GM18511 (cell line): ENCODE data around the gene KCNE2.

ENCODE experiments used
- ATAC-seq: cut with Tn5 transposase; IDR thresholded peaks from one replicate; pipeline ENCODE4 v1.9.1; 2021; ENCODE audit warnings: mild to moderate bottlenecking, moderate library complexity; ENCODE audit not compliant: unreplicated experiment

Gene KCNE2

DNA sequence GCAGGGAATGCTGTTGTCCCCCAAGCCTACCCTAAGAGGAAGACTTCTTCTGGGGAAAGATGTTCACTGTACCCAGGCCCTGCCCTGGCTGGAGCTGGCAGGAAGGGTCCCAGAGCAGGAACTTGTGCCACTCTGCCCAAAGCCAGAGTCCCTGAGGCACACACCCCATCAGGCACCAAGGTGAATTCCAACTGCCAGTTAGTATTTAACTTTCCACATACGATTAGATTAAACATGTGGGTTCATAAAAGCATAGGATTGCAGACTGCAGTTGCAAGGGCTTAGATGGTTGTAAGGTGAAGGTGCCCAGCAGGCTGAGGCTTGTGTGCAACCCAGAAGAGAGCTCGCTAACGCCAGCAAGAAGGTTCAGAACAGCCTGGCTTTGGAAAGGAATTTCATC is at the start of gene KCNE2:
TSS of gene KCNE2 (plus strand) at position 274 of the 400 bp plus-strand sequence. CDS start 6,473 bp downstream, outside the sequence.
- no peak for ATAC-seq

DNA sequence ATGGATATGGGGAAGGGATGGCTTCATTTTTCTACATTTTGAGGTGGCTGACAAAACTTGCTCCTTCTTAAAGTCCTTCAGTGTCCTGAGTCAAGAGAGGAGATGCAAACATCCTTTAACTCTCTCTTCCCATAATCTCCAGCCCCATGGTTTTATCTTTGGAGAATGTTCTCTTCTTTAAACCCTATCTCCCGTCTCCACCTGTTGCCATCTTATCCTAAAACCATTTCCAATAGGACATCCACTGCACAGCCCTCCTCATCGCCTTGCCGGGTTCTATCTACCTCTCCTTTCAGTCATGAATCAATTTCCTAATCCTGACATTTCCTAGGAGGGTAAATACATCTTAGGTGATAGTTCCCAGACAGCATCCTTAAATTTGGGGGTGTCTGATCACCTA is 44.2 kb upstream of the KCNE2 start:
- ATAC-seq: no peak

DNA sequence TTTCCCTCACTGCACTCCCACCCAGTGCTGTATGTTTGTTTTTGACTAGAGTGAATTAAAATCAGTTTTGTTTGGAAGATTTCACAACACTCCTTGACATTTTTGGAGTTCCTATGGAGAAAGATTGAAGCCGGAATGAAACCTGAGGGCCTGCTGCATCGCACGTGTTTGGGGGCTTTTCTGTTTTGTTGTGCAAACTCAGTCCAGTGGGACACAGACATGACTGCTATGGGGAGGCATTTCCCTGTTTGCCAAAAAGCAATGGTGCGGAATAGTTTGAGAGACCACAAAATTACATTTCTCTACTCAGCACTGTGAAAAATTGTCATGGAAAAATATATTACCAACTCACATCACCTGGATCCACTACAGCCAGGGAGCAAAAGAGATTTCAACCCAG is 43.8 kb upstream of the KCNE2 start:
- no peak for ATAC-seq

GRCh38 chr21:34330055-34330454 is 33.8 kb upstream of the KCNE2 start:
- ATAC-seq: no peak

DNA sequence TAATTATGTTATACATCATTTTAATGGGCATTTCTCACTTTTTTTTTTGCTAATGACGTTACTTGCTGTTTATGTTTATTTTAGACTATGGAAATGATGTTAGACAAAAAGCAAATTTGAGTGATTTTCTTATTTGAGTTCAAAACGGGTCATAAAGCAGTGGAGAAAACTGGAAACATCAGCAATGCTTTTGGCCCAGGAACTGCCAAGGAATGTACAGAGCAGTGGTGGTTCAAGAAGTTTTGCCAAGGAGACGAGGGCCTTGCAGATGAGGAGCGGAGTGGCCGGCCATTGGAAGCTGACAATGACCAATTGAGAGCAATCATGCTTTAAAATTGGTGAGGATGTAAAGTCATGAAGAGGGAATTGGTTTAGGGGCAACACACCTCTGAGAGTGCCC is 32.1 kb upstream of the KCNE2 start:
- ATAC-seq: no peak

DNA sequence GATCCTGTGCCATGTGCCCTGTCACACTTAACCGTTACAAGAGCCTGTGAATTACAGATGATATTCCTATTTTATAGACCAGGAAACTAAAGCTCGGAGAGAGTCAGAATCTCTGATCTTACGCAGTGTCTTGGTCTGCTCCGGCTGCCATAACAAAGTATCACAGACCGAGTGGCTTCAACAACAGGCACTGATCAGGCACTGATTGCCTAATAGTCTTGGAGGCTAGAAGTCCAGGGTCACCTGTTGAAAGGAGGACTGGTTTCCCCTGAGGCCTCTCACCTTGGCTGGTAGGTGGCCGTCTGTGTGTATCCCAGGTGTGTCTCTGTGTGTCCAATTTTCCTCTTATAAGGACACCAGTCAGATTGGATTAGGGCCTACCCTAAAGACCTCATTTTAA is 31.5 kb upstream of the KCNE2 start:
- ATAC-seq: no peak

GRCh38 chr21:34333121-34333739 is 30.6 kb upstream of the KCNE2 start:
- no peak for ATAC-seq

DNA sequence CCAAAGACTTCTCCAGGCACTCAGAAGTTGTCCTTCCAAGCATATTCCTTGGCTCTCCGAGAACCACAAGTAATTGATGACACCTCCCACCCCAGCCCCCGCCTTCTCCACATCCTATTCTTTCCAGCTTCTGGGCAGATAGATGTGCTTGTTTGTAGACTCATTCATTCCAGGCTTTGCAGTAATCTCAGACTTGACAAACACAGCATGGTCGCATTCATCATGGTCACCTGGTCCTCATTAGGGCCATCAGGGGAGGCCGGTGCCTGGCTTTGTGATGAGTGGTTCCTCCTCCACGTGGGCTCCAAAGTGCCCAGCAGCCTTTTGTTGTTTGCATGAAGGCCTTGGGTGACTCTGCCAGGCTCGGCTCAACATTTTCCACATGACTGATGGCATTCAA is 28.5 kb upstream of the KCNE2 start:
- ATAC-seq: no peak

DNA sequence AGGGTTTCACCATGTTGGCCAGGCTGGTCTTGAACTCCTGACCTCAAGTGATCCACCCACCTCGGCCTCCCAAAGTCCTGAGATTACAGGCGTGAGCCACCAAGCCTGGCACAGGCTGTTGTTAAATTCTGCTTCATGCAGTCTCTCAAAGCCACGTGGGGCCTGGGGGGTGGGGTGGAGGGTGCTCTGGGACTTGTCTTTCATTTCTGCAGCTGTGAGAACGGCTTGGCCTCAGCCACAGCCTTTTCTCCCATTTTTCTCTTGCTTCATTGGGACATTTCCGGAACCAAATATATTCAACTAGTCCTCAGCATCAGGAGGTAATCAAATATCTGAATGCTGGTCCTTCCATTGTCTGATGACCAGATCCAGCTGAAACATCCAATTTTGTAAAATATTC is 27.6 kb upstream of the KCNE2 start:
- no peak for ATAC-seq

GRCh38 chr21:34336756-34337391 is 26.9 kb upstream of the KCNE2 start:
- ATAC-seq: no peak

- ATAC-seq: no peak
Measured at GRCh38 chr21:34337741-34338140, 26.1 kb upstream of the KCNE2 start.

DNA sequence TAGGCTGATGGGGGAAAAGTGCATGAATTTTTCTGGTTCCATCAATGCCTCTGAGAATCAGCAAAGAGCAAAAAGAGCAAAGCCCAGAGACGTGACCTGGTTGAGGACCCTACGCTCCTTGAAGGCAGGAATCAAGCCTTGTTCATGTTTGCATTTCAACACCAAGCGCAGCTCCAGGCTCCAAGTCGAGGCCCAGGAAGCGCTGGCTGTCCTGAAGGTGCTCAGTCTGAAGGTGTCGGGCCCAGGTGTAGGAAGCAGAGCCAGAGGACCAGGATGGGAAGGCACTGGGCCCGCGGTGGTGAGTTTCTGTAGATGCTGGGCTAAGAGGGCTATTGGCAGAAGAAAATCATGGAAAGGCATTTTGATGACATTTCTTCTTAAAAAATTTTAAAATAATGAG is 25.6 kb upstream of the KCNE2 start:
- no peak for ATAC-seq

DNA sequence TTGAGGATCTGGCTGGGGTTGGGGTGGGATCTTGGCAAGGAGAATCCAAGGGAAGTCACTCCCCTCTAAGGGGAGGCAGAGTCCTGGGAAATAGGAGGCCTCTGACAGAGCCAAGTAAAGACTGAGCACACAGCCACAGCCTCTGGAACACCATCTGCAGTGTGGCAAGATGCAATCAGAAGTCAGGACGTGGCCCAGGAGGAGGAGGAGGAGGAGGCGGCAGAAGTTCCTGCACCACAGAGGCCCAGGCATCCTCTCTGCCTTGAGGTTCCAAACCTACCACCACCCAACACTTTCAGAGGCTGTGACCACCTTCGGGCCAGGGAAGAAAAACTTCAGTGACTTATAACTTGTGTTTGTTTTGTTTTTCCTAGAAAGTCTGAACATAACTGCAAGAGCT is 23.7 kb upstream of the KCNE2 start:
- ATAC-seq: no peak

DNA sequence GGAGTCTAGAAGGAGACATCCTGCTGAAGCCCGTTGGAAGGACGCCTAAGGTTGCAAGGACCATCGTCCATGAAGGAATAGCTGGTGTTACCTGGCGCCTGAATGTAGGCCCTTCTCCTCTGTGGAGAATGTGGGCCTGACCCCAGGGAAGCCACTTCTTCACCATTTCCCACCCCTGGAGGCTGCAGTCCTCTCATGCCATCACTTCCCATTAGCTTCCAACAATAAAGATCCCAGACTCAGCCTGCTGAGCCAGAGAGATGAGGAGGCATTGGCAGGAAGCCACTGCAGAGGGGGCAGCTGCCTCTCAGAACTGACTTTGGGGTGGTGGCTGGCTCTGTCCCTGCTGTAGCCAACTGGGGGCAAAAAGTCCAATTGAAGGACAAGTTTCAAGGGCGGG is 21.3 kb upstream of the KCNE2 start:
- ATAC-seq: no peak

DNA sequence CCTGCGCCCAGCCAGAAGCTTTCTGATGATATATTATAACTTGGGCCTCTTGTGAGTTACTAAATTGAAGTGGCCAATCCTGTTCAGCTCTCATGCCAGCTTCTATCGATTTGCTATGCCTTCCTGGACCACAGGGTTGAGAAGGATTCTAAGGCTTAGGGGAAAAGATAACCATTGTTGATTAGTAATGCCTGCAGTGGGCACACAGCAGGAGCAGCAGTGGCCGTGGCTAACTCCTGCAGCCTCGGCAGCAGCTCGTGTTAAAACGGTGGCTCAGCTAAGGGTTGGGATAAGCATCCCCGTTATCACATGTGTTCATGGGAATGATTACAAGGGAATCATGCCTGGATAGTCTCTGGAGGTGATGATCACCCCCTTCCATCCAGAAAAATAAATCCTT is 20.5 kb upstream of the KCNE2 start:
- ATAC-seq: no peak

- no peak for ATAC-seq
Measured at GRCh38 chr21:34343838-34344381, 19.9 kb upstream of the KCNE2 start.

DNA sequence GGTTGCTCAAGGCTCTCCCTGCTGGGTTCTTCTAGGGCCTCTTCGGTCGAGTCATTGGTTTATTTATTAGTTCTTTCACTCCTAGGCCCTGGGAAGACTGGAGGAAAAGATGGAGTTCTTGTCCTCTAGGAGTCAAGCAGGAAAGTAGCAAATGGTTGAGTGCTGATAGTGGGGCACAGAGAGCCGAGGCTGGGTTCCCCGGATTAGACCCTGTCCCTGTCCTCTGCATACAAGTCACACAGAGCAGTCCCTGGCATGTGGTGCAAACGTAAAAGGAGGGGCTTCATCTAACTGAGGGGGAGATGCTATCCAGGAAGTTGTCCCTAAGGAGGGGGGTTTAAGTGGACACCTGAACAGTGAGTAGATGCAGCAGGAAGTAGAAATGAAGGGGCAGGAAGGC is 19.2 kb upstream of the KCNE2 start:
- ATAC-seq: no peak

DNA sequence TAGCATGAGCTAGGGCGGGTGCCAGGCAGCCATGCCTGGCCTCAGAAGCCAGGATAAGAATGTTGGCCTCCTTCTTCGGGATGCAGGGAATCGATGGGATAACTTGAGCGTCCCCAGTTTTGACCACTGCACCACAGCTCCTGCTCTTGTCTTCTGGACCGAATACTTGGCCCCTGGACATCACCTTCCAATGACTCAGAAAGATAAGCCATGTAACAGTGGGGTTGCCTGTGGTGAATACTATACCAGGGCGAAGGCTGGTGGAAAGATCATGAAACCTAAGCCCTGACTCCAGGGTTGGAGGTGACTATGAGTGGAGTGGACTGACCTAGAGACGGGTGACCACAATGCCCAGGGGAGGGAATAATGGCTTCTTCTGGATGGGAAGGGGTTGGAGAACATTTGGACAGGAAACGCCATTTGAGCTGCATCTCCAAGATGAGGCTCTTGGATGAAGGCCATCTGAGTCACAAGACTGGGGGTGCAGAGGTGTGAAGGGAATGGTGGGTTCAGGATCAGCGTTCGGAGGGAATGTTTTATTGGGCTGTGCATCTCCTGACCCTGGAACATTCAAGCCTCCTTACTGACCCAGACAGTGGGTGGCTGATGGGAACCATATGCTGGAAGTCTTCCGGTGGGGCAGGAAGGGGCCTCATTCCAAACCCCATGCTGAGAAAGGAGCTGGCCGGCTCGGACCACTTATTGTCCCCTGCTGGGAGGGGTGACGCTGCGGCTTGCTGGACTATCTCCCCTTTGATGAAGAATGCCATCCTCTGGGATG is 18.5 kb upstream of the KCNE2 start:
- no peak for ATAC-seq

- no peak for ATAC-seq
Measured at GRCh38 chr21:34345892-34346291, 17.9 kb upstream of the KCNE2 start.

- no peak for ATAC-seq
Measured at GRCh38 chr21:34348890-34349519, 14.8 kb upstream of the KCNE2 start.

GRCh38 chr21:34351786-34352241 is 12.0 kb upstream of the KCNE2 start:
- peak; percentile 75 for ATAC-seq
